ENCODE data around the gene PMP22. TPM values are rescaled to one million over a fixed set of nuclear protein-coding genes. Genes with fewer than 3 reads are reported as not detected.

The PMP22 gene
- total and polyA plus RNA-seq, 4 donors: 78.1 to 168 (median 138) TPM

DNA sequence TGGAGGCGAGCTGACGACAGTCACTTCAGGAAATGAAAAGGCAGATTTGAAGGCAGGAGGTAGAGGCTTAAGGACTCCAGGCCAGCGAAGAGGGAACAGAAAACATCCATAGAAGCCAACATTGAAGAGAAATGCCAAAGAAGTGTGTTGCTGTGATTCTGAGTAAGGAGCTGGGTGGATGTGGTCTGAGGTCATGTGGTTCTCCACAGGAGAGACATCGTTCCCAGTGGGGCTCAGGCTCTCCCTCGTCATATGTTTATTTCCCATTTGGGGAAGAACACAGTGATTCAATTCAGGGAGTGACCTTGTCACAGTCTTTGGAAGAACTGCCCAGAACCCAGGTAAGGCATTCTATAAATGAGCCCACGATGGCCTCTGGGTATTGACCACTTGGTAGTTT is 6.6 kb upstream of the PMP22 start:
- WGBS, 2 donors: 86 to 88% methylated on average over 6 of the region's 6 CpGs
- Histone ChIP-seq H3K4me1 (ENCODE audit: control insufficient read depth in 5 of 5, insufficient read depth in 5 of 5, low read length in 5 of 5) (peaks cover 0 to 11% (median 5%) of the 10 kb centered on the region in 5 donors), H3K27ac (ENCODE audit: low read depth in 1 of 2, low read length in 1 of 2) (no peak overlapping the region), H3K9me3 (ENCODE audit: control insufficient read depth in 4 of 4, insufficient read depth in 3 of 4, low read length in 3 of 4) (peaks cover 0 to 1% (median 0%) of the 10 kb centered on the region in 4 donors), H3K4me3 (no peak overlapping the region), H3K36me3 (ENCODE audit: control insufficient read depth in 4 of 4, insufficient read depth in 4 of 4, low read length in 4 of 4) (no peaks in the 10 kb centered on the region), H3K27me3 (ENCODE audit: control insufficient read depth in 3 of 3, insufficient read depth in 3 of 3, low read length in 2 of 3) (no peaks in the 10 kb centered on the region), H3K9ac (ENCODE audit: insufficient read depth in 1 of 2, low read length in 2 of 2) (no peak overlapping the region)
- TF ChIP-seq, protein P1, sequence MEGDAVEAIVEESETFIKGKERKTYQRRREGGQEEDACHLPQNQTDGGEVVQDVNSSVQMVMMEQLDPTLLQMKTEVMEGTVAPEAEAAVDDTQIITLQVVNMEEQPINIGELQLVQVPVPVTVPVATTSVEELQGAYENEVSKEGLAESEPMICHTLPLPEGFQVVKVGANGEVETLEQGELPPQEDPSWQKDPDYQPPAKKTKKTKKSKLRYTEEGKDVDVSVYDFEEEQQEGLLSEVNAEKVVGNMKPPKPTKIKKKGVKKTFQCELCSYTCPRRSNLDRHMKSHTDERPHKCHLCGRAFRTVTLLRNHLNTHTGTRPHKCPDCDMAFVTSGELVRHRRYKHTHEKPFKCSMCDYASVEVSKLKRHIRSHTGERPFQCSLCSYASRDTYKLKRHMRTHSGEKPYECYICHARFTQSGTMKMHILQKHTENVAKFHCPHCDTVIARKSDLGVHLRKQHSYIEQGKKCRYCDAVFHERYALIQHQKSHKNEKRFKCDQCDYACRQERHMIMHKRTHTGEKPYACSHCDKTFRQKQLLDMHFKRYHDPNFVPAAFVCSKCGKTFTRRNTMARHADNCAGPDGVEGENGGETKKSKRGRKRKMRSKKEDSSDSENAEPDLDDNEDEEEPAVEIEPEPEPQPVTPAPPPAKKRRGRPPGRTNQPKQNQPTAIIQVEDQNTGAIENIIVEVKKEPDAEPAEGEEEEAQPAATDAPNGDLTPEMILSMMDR (IDR thresholded peaks at IDR 0.05; ENCODE audit: control extremely low read depth, extremely low read depth): no peak
- DNase-seq (no peak), ATAC-seq (ENCODE audit: insufficient read depth, low FRiP score) (no peak)

DNA sequence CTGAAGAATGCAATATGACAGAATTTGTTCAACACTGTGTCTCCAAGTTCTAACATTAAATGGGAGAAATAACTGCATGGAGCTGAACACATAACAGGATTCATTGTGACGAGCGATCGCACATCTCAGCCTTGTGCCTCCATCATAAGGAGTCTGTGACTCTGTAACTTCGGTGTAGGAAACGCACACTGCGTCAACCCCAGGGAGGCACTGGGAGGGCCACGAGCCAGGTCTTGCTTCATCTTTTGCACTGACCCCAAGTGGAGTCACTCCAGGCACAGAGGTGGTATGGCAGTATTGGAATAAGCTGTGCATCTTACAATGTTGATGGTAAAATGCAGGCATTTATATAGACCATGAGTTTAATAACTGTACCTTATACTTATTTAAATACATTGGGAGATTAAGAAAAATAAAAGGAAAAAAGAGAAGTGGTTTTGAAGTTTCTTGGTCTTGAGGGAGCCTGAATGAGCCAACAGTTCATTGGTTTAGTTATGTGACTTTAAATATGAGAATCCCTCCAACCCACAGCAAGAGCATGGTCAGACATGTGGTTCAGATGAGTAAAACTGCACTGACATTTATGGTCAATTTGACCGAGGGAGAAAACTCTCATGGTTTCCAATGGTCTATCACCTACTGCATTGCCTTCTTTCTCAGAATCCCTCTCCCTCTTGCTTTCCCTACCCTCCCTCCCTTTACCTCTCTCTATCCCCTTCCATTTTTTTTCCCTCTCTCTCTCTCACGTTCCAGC is 5.7 kb upstream of the PMP22 start:
- DNase-seq: no peak
- TF ChIP-seq, protein P1 (IDR thresholded peaks at IDR 0.05; ENCODE audit: control extremely low read depth, extremely low read depth): no peak
- Histone ChIP-seq H3K4me1 (ENCODE audit: control insufficient read depth in 5 of 5, insufficient read depth in 5 of 5, low read length in 5 of 5) (peaks cover 0 to 11% (median 5%) of the 10 kb centered on the region in 5 donors), H3K36me3 (ENCODE audit: control insufficient read depth in 4 of 4, insufficient read depth in 4 of 4, low read length in 4 of 4) (no peaks in the 10 kb centered on the region), H3K27me3 (ENCODE audit: control insufficient read depth in 3 of 3, insufficient read depth in 3 of 3, low read length in 2 of 3) (no peaks in the 10 kb centered on the region), H3K9me3 (ENCODE audit: control insufficient read depth in 4 of 4, insufficient read depth in 3 of 4, low read length in 3 of 4) (peaks cover 0 to 1% (median 0%) of the 10 kb centered on the region in 4 donors), H3K9ac (ENCODE audit: insufficient read depth in 1 of 2, low read length in 2 of 2) (no peak overlapping the region), H3K27ac (ENCODE audit: low read depth in 1 of 2, low read length in 1 of 2) (no peak overlapping the region), H3K4me3 (no peak overlapping the region)
- 91 to 93% methylated on average over 9 of the region's 9 CpGs for WGBS, 2 donors
- ATAC-seq (ENCODE audit: insufficient read depth, low FRiP score): no peak

DNA sequence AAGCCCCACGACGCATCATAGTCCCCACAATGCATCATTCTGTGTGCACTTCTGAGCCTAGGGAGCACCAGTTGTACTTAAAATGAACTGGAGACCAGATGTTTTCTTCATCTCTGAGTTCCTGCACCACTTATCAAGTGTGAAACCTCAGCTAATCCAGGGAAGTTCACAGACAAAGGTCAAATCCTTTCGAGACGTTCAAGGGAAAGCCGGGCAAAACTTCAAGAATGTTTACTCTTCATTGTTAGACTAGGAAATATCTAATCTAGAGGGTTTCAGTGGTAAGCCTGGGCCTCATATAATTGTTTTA is 4.6 kb upstream of the PMP22 start:
- Histone ChIP-seq H3K4me3 (no peak overlapping the region), H3K27ac (ENCODE audit: low read depth in 1 of 2, low read length in 1 of 2) (no peak overlapping the region), H3K9ac (ENCODE audit: insufficient read depth in 1 of 2, low read length in 2 of 2) (no peak overlapping the region), H3K27me3 (ENCODE audit: control insufficient read depth in 3 of 3, insufficient read depth in 3 of 3, low read length in 2 of 3) (no peaks in the 10 kb centered on the region), H3K4me1 (ENCODE audit: control insufficient read depth in 5 of 5, insufficient read depth in 5 of 5, low read length in 5 of 5) (peaks cover 0 to 11% (median 6%) of the 10 kb centered on the region in 5 donors), H3K9me3 (ENCODE audit: control insufficient read depth in 4 of 4, insufficient read depth in 3 of 4, low read length in 3 of 4) (peaks cover 0 to 1% (median 0%) of the 10 kb centered on the region in 4 donors), H3K36me3 (ENCODE audit: control insufficient read depth in 4 of 4, insufficient read depth in 4 of 4, low read length in 4 of 4) (no peaks in the 10 kb centered on the region)
- 57 to 75% methylated on average over 5 of the region's 5 CpGs for WGBS, 2 donors
- DNase-seq: peak in 2 of 3 donors; percentile 34 to 43
- TF ChIP-seq, protein P1 (IDR thresholded peaks at IDR 0.05; ENCODE audit: control extremely low read depth, extremely low read depth): no peak
- ATAC-seq (ENCODE audit: insufficient read depth, low FRiP score): no peak

Data from lung (tissue), 12 donors.